SK-N-SH (cell line): ENCODE data around the gene CACNG7. TPM values are rescaled to one million over a fixed set of nuclear protein-coding genes. Genes with fewer than 3 reads are reported as not detected.

Source experiments
- CTCF ChIA-PET: fragments of 300-600, 350-600 bp; formaldehyde crosslinking; extraction: SDS; loops from one replicate; lab custom pipeline; 2021; lab: Yijun Ruan, JAX
- POLR2A ChIA-PET: fragments of 350-600 bp; sonication (Branson Sonifier 250); formaldehyde crosslinking; extraction: SDS; loops from one replicate; lab custom pipeline; 2020; ENCODE audit warnings: antibody characterized with exemption, inconsistent platforms; lab: Yijun Ruan, JAX
- DNase-seq: peaks from one replicate; pipeline ENCODE4 v3.0.0; 2012
- H2AFZ ChIP-seq: fragments of 200-600 bp; sonication (generic); 2 replicates; pipeline ENCODE4 v1.8.1; 2016; ENCODE audit warnings: antibody characterized with exemption, mild to moderate bottlenecking, low read depth
- H3F3A ChIP-seq: fragments of 200-600 bp; sonication (generic); replicated peaks from 2 replicates; pipeline ENCODE3; 2016; ENCODE audit warnings: antibody characterized with exemption, mild to moderate bottlenecking; ENCODE audit not compliant: insufficient read depth
- H3K27ac ChIP-seq, 2 experiments: fragments of 200-500 bp in 1 of 2; fragments of 200-600 bp in 1 of 2; sonication (Bioruptor generic) in 1 of 2; sonication (generic), shearing (Covaris generic) in 1 of 2; 2 replicates each; pipeline versions ENCODE4 v1.5.1 to v1.6.1; 2014 to 2016; ENCODE audit warnings: low read depth in 2 of 2, inconsistent platforms in 1 of 2, low read length in 1 of 2, mild to moderate bottlenecking in 1 of 2, mixed read lengths in 1 of 2
- H3K27me3 ChIP-seq: fragments of 200-600 bp; sonication (generic), shearing (Covaris generic); 2 replicates; pipeline ENCODE4 v1.6.1; 2016; ENCODE audit warnings: mixed run types; ENCODE audit not compliant: insufficient read depth
- H3K36me3 ChIP-seq, 2 experiments: fragments of 200-500 bp in 1 of 2; fragments of 200-600 bp in 1 of 2; sonication (Bioruptor generic) in 1 of 2; sonication (generic) in 1 of 2; replicated peaks in 1 of 2; 2 replicates each; pipeline versions ENCODE3 to v1.5.1; 2014 to 2016; ENCODE audit warnings: low read length in 1 of 2, mild to moderate bottlenecking in 1 of 2; ENCODE audit not compliant: insufficient read depth in 2 of 2, control insufficient read depth in 1 of 2
- H3K4me1 ChIP-seq, 2 experiments: fragments of 200-500 bp in 1 of 2; fragments of 200-600 bp in 1 of 2; sonication (Bioruptor generic) in 1 of 2; sonication (generic), shearing (Covaris generic) in 1 of 2; 2 replicates each; pipeline versions ENCODE4 v1.5.1 to v1.6.1; 2014 to 2016; ENCODE audit warnings: low read depth in 1 of 2, low read length in 1 of 2, mixed run types in 1 of 2; ENCODE audit not compliant: insufficient read depth in 2 of 2, control insufficient read depth in 1 of 2
- H3K4me2 ChIP-seq: fragments of 200-600 bp; sonication (generic), shearing (Covaris generic); 2 replicates; pipeline ENCODE4 v1.6.1; 2017; ENCODE audit warnings: mixed run types
- H3K4me3 ChIP-seq, 2 experiments: fragments of 200-500 bp in 1 of 2; fragments of 200-600 bp in 1 of 2; sonication (Bioruptor generic) in 1 of 2; sonication (generic), shearing (Covaris generic) in 1 of 2; 2 replicates each; pipeline versions ENCODE4 v1.5.1 to v1.8.1; 2014 to 2016; ENCODE audit warnings: low read depth in 2 of 2, inconsistent platforms in 1 of 2, low read length in 1 of 2, mild to moderate bottlenecking in 1 of 2, mixed read lengths in 1 of 2, moderate library complexity in 1 of 2
- H3K79me2 ChIP-seq: fragments of 200-600 bp; sonication (generic); 2 replicates; pipeline ENCODE4 v1.8.1; 2017; ENCODE audit warnings: mild to moderate bottlenecking; ENCODE audit not compliant: insufficient read depth
- H3K9ac ChIP-seq: fragments of 200-600 bp; sonication (generic); 2 replicates; pipeline ENCODE4 v1.6.1; 2017; ENCODE audit warnings: mixed run types
- H3K9me2 ChIP-seq: fragments of 200-600 bp; sonication (generic); 2 replicates; pipeline ENCODE4 v1.6.1; 2017; ENCODE audit warnings: mixed run types
- H3K9me3 ChIP-seq: fragments of 200-600 bp; sonication (generic); 2 replicates; pipeline ENCODE4 v1.6.1; 2017; ENCODE audit warnings: mixed run types, mild to moderate bottlenecking, moderate library complexity
- H4K20me1 ChIP-seq: fragments of 200-600 bp; sonication (generic); 2 replicates; pipeline ENCODE4 v1.6.1; 2017; ENCODE audit warnings: mild to moderate bottlenecking, mixed run types; ENCODE audit not compliant: insufficient read depth
- EP300 ChIP-seq, 2 experiments: IDR thresholded peaks; 2 replicates each; pipeline versions ENCODE4 v1.4.0 to v1.6.1; 2012; ENCODE audit warnings: borderline replicate concordance in 1 of 2, low read depth in 1 of 2, low read length in 1 of 2
- GABPA ChIP-seq: IDR thresholded peaks from 2 replicates; pipeline ENCODE4 v1.4.0; 2012; ENCODE audit warnings: low read depth, mild to moderate bottlenecking
- JUND ChIP-seq: IDR thresholded peaks from 2 replicates; pipeline ENCODE4 v1.4.0; 2012
- MEF2A ChIP-seq: IDR thresholded peaks from 2 replicates; pipeline ENCODE4 v1.4.0; 2012; ENCODE audit warnings: low read depth, borderline replicate concordance
- NFIC ChIP-seq: IDR thresholded peaks from 2 replicates; pipeline ENCODE4 v1.4.0; 2012; ENCODE audit warnings: borderline replicate concordance
- NRF1 ChIP-seq: IDR thresholded peaks from 2 replicates; pipeline ENCODE4 v1.6.1; 2012; ENCODE audit warnings: low read depth, mild to moderate bottlenecking, low read length
- RFX5 ChIP-seq: IDR thresholded peaks from 2 replicates; pipeline ENCODE4 v1.6.1; 2012; ENCODE audit warnings: mild to moderate bottlenecking, improper control_type of control experiment, low read length
- RXRA ChIP-seq: IDR thresholded peaks from 2 replicates; pipeline ENCODE4 v1.4.0; 2012; ENCODE audit warnings: low read depth, mild to moderate bottlenecking, borderline replicate concordance
- SIN3A ChIP-seq: IDR thresholded peaks from 2 replicates; pipeline ENCODE4 v1.6.1; 2012; ENCODE audit warnings: low read depth, mild to moderate bottlenecking, low read length, moderate library complexity, borderline replicate concordance
- SMC3 ChIP-seq: IDR thresholded peaks from 2 replicates; pipeline ENCODE4 v1.6.1; 2012; ENCODE audit warnings: low read depth, low read length, improper control_type of control experiment
- TAF1 ChIP-seq: IDR thresholded peaks from 2 replicates; pipeline ENCODE4 v1.6.1; 2012; ENCODE audit warnings: low read depth, mild to moderate bottlenecking, low read length, moderate library complexity, borderline replicate concordance
- TCF12 ChIP-seq: IDR thresholded peaks from 2 replicates; pipeline ENCODE4 v1.4.0; 2012
- YY1 ChIP-seq: IDR thresholded peaks from 2 replicates; pipeline ENCODE4 v1.4.0; 2012; ENCODE audit warnings: low read depth, mild to moderate bottlenecking
- WGBS: methylation state at CpG from one replicate; pipeline ENCODE4 v1.1.6; 2017; ENCODE audit warnings: low lambda C conversion rate; 5-methylcytosine and 5-hydroxymethylcytosine counted together
- polyA plus RNA-seq, 3 experiments: library from polyadenylated mRNA; depleted of rRNA; stranded (reverse); fragments of >200 nt; gene quantifications; 2 replicates each; pipeline ENCODE4 v1.2.3, GENCODE V29; 2012
- TF ChIP-seq, protein P1 (sequence below): IDR thresholded peaks from 2 replicates; pipeline ENCODE4 v1.6.1; 2012; ENCODE audit warnings: mild to moderate bottlenecking, low read depth, low read length, moderate library complexity
- TF ChIP-seq, protein P2 (sequence below): fragments of 200-600 bp; sonication (generic); IDR thresholded peaks from 2 replicates; pipeline ENCODE4 v1.6.1; 2017; ENCODE audit warnings: antibody characterized with exemption, mild to moderate bottlenecking, moderate library complexity
- TF ChIP-seq, protein P3 (sequence below): IDR thresholded peaks from 2 replicates; pipeline ENCODE4; 2012
- TF ChIP-seq, protein P4 (sequence below): IDR thresholded peaks from 2 replicates; pipeline ENCODE4 v1.4.0; 2012; ENCODE audit warnings: low read depth, borderline replicate concordance
- TF ChIP-seq, protein P5 (sequence below): IDR thresholded peaks from 2 replicates; pipeline ENCODE4 v1.4.0; 2012; ENCODE audit warnings: low read depth

The CACNG7 gene
- polyA plus RNA-seq, 1 of the 3 experiments (the other 2 are of a cell fraction), result 25.7 TPM

DNA sequence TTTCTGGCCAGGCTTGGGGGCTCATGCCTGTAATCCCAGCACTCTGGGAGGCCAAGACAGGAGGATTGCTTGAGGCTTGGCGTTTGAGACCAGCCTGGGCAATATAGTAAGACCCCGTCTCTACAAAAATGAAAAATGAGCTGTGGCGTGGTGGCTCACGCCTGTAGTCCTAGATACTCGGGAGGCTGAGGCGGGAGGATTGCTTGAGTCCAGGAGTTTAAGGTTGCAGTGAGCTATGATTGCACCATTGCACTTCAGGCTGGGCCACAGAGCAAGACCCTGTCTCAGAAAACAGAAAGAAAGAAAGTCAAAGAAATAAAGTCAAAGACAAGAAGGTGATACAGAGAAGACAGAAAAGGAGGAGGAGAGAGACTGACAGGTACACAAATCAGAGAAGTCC is 79.9 kb downstream of the CACNG7 start:
- no peak overlapping the region for H3K4me3 ChIP-seq
- H3K9me3 ChIP-seq, result no peaks in the 10 kb centered on the region
- DNase-seq, result no peak
- H3K27me3 ChIP-seq, result no peaks in the 10 kb centered on the region
- no peaks in the 10 kb centered on the region for H3K36me3 ChIP-seq
- POLR2A ChIA-PET, result interaction anchor here (0.7 kb wide), 1 partner anchor 8 kb away, joined by 4 read pairs; no protein-coding TSS in a partner anchor
- no peak overlapping the region for H2AFZ ChIP-seq
- CTCF ChIA-PET, result interaction anchor here (0.9 to 1.3 kb wide), 3 partner anchors 8 to 35 kb away, joined by 3 to 4 read pairs (median 4); no protein-coding TSS in a partner anchor
- peaks cover 16 to 18% of the 10 kb centered on the region in 2 experiments; a peak in 3 of 4 replicates for H3K4me1 ChIP-seq
- H3K9ac ChIP-seq, result no peak overlapping the region
- no peaks in the 10 kb centered on the region for H3K9me2 ChIP-seq
- H3F3A ChIP-seq, result peaks cover 32% of the 10 kb centered on the region
- H3K79me2 ChIP-seq, result no peaks in the 10 kb centered on the region
- WGBS, result 57% methylated on average over 6 of the region's 6 CpGs
- H3K4me2 ChIP-seq, result no peak overlapping the region
- H3K27ac ChIP-seq, result peak overlapping the region in 1 of 2 experiments; percentile 59; a peak in 1 of 4 replicates
- TF ChIP-seq RXRA (no peak), JUND (no peak), NRF1 (no peak), RFX5 (no peak), TAF1 (no peak), YY1 (no peak), SMC3 (no peak), EP300 (IDR thresholded peaks at IDR 0.05; ENCODE audit: borderline replicate concordance in 1 of 2, low read depth in 1 of 2, low read length in 1 of 2) (no peak)
- TF ChIP-seq, protein P1, sequence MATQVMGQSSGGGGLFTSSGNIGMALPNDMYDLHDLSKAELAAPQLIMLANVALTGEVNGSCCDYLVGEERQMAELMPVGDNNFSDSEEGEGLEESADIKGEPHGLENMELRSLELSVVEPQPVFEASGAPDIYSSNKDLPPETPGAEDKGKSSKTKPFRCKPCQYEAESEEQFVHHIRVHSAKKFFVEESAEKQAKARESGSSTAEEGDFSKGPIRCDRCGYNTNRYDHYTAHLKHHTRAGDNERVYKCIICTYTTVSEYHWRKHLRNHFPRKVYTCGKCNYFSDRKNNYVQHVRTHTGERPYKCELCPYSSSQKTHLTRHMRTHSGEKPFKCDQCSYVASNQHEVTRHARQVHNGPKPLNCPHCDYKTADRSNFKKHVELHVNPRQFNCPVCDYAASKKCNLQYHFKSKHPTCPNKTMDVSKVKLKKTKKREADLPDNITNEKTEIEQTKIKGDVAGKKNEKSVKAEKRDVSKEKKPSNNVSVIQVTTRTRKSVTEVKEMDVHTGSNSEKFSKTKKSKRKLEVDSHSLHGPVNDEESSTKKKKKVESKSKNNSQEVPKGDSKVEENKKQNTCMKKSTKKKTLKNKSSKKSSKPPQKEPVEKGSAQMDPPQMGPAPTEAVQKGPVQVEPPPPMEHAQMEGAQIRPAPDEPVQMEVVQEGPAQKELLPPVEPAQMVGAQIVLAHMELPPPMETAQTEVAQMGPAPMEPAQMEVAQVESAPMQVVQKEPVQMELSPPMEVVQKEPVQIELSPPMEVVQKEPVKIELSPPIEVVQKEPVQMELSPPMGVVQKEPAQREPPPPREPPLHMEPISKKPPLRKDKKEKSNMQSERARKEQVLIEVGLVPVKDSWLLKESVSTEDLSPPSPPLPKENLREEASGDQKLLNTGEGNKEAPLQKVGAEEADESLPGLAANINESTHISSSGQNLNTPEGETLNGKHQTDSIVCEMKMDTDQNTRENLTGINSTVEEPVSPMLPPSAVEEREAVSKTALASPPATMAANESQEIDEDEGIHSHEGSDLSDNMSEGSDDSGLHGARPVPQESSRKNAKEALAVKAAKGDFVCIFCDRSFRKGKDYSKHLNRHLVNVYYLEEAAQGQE, result no peak
- H4K20me1 ChIP-seq, result no peaks in the 10 kb centered on the region

DNA sequence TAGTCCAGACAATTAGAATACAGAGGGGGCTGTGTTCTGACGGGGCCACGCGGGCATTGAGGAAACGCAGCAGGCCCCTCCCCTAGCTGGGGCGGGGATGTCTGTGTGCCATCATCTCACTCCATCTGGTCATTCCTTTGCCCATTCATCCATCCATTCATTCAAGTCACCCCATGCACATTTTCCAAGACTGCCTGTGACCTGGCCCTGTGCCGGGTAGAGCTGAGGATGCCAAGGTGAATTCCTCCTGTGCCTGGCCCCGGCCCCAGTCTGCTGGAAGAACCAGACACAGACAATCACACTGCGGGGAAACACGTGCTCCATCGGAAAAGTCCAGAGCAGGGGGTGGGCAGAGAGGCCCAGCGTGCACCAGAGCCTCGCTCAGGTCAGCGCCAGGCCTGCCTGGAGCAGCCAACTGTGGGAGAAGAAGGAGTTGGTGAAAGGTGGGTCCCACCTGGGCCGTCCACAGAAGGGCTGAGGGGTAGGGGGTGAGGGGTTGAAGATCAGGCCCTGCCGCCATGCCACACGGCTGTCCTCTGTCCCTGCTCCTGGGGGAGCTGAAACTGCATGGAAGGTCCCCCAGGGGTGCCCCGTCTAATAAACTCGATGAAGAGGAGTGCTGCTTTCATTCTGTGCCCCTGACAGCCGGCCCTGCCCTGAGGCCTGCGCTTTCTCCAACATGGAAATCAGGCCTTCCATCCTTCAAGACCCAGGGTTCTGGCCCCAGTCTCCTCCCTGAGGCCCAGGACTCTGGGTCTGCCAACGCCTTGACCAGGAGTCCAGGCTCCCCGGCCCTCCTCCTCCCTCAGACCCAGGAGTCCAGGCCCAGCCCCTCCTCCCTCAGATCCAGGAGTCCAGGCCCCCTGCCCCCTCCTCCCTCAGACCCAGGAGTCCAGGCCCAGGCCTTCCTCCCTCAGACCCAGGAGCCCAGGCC is 80.8 kb downstream of the CACNG7 start:
- H3K27ac ChIP-seq, result peak overlapping the region in 1 of 2 experiments; percentile 59; a peak in 2 of 4 replicates
- no peaks in the 10 kb centered on the region for H3K79me2 ChIP-seq
- no peaks in the 10 kb centered on the region for H4K20me1 ChIP-seq
- H3K9me3 ChIP-seq, result no peaks in the 10 kb centered on the region
- H3K9me2 ChIP-seq, result no peaks in the 10 kb centered on the region
- H3K4me2 ChIP-seq, result peak overlapping the region; percentile 48; the same call in 1 of the 2 replicates
- no peak for DNase-seq
- 51% methylated on average over 18 of the region's 22 CpGs for WGBS
- H3K27me3 ChIP-seq, result no peaks in the 10 kb centered on the region
- no peak overlapping the region for H3K4me3 ChIP-seq
- H3K4me1 ChIP-seq, result peaks cover 16 to 18% of the 10 kb centered on the region in 2 experiments; a peak in 3 of 4 replicates
- no peak overlapping the region for H3K9ac ChIP-seq
- H3F3A ChIP-seq, result peaks cover 32% of the 10 kb centered on the region
- ChIA-PET POLR2A (interaction anchor here (0.7 kb wide), 1 partner anchor 9 kb away, joined by 4 read pairs; no protein-coding TSS in a partner anchor), CTCF (interaction anchor here (0.7 to 1.2 kb wide), 3 partner anchors 9 to 34 kb away, joined by 3 to 5 read pairs (median 4); no protein-coding TSS in a partner anchor)
- H2AFZ ChIP-seq, result no peak overlapping the region
- no peaks in the 10 kb centered on the region for H3K36me3 ChIP-seq
- TF ChIP-seq, protein P2, sequence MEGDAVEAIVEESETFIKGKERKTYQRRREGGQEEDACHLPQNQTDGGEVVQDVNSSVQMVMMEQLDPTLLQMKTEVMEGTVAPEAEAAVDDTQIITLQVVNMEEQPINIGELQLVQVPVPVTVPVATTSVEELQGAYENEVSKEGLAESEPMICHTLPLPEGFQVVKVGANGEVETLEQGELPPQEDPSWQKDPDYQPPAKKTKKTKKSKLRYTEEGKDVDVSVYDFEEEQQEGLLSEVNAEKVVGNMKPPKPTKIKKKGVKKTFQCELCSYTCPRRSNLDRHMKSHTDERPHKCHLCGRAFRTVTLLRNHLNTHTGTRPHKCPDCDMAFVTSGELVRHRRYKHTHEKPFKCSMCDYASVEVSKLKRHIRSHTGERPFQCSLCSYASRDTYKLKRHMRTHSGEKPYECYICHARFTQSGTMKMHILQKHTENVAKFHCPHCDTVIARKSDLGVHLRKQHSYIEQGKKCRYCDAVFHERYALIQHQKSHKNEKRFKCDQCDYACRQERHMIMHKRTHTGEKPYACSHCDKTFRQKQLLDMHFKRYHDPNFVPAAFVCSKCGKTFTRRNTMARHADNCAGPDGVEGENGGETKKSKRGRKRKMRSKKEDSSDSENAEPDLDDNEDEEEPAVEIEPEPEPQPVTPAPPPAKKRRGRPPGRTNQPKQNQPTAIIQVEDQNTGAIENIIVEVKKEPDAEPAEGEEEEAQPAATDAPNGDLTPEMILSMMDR, result no peak
- TF ChIP-seq MEF2A, result no peak
- TF ChIP-seq, protein P3, sequence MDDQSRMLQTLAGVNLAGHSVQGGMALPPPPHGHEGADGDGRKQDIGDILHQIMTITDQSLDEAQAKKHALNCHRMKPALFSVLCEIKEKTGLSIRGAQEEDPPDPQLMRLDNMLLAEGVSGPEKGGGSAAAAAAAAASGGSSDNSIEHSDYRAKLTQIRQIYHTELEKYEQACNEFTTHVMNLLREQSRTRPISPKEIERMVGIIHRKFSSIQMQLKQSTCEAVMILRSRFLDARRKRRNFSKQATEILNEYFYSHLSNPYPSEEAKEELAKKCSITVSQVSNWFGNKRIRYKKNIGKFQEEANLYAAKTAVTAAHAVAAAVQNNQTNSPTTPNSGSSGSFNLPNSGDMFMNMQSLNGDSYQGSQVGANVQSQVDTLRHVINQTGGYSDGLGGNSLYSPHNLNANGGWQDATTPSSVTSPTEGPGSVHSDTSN, result peak; percentile 53
- TF ChIP-seq GABPA, result no peak
- TF ChIP-seq RFX5, result no peak
- TF ChIP-seq NFIC, result peak; percentile 62
- TF ChIP-seq, protein P4, sequence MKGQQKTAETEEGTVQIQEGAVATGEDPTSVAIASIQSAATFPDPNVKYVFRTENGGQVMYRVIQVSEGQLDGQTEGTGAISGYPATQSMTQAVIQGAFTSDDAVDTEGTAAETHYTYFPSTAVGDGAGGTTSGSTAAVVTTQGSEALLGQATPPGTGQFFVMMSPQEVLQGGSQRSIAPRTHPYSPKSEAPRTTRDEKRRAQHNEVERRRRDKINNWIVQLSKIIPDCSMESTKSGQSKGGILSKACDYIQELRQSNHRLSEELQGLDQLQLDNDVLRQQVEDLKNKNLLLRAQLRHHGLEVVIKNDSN, result peak; percentile 32; the same call in 1 of the 2 replicates
- TF ChIP-seq JUND, result 0 out of 2 replicates have a peak, but pooled peaks have one; percentile 3
- TF ChIP-seq, protein P5, sequence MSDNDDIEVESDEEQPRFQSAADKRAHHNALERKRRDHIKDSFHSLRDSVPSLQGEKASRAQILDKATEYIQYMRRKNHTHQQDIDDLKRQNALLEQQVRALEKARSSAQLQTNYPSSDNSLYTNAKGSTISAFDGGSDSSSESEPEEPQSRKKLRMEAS, result peak; percentile 94
- TF ChIP-seq SIN3A, result peak; percentile 32; the same call in 1 of the 2 replicates
- TF ChIP-seq TCF12, result peak; percentile 38
- no peak for TF ChIP-seq YY1
